A549 (cell line): Measurements from ENCODE around the gene SLC16A7. TPM values are rescaled to one million over a fixed set of nuclear protein-coding genes. Genes with fewer than 3 reads are reported as not detected.

Experiments
- ATAC-seq, 2 experiments: fragments of 200-7000 bp in 1 of 2; fragments of >200 bp in 1 of 2; cut with Nextera tagmentation in 1 of 2; cut with Tn5 transposase in 1 of 2; 3 replicates each; pipeline versions ENCODE4 v1.8.0 to v1.9.1; 2018 to 2020; ENCODE audit warnings: mild to moderate bottlenecking in 1 of 2, moderate library complexity in 1 of 2
- CTCF ChIA-PET: fragments of 300-600 bp; sonication (Branson Sonifier 250); formaldehyde crosslinking; extraction: SDS; loops from one replicate; lab custom pipeline; 2021; ENCODE audit warnings: antibody characterized with exemption, inconsistent platforms; lab: Yijun Ruan, JAX
- POLR2A ChIA-PET: fragments of 350-600 bp; formaldehyde crosslinking; extraction: SDS; loops from one replicate; lab custom pipeline; 2021; ENCODE audit warnings: antibody characterized with exemption, inconsistent platforms; lab: Yijun Ruan, JAX
- DNase-seq, 2 experiments: peaks; one replicate each; pipeline versions ENCODE4 v3.0.0 to v3.0.0-alpha.2; 2011 to 2016; ENCODE audit warnings: low read depth in 1 of 2, low spot score in 1 of 2
- FAIRE-seq: peaks from 2 replicates; lab custom pipeline; 2011; peaks lifted over from hg19 to GRCh38; lab: Jason Lieb, UNC
- H3K27ac ChIP-seq, 2 experiments: fragments of >200 bp; sonication (Bioruptor Twin); formaldehyde crosslinking; 3 replicates each; pipeline ENCODE4 v1.5.1; 2016 to 2017
- H3K4me1 ChIP-seq: fragments of >200 bp; sonication (Bioruptor Twin); formaldehyde crosslinking; 3 replicates; pipeline ENCODE4 v1.6.1; 2016
- H3K4me2 ChIP-seq: fragments of >200 bp; sonication (Bioruptor Twin); formaldehyde crosslinking; 3 replicates; pipeline ENCODE4 v1.6.1; 2016
- H3K4me3 ChIP-seq: fragments of >200 bp; sonication (Bioruptor Twin); formaldehyde crosslinking; 3 replicates; pipeline ENCODE4 v1.5.1; 2016
- H3K9me3 ChIP-seq: fragments of >200 bp; sonication (Bioruptor Twin); formaldehyde crosslinking; 3 replicates; pipeline ENCODE4 v1.6.1; 2016
- E2F6 ChIP-seq: IDR thresholded peaks from 2 replicates; pipeline ENCODE4 v1.6.1; 2012; ENCODE audit warnings: low read depth, borderline replicate concordance
- EHMT2 ChIP-seq: fragments of 200-600 bp; sonication (generic); IDR thresholded peaks from 2 replicates; pipeline ENCODE4 v1.6.1; 2016; ENCODE audit warnings: antibody characterized with exemption, low read depth, mild to moderate bottlenecking, moderate library complexity
- EP300 ChIP-seq, 2 experiments: fragments of >200 bp; sonication (Bioruptor Twin); formaldehyde crosslinking; IDR thresholded peaks; 2 replicates in 1 of 2; 3 replicates in 1 of 2; pipeline ENCODE4 v1.6.1; 2016 to 2017
- FOSB ChIP-seq: fragments of 250-450 bp; sonication (Bioruptor Pico); IDR thresholded peaks from 2 replicates; pipeline ENCODE4 v1.5.0; 2020; ENCODE audit warnings: mild to moderate bottlenecking, moderate library complexity
- FOXS1 ChIP-seq: fragments of 250-450 bp; sonication (Bioruptor Pico); IDR thresholded peaks from 2 replicates; pipeline ENCODE4 v1.5.0; 2020; ENCODE audit warnings: mild to moderate bottlenecking, moderate library complexity
- HDAC2 ChIP-seq: fragments of 200-600 bp; sonication (generic); IDR thresholded peaks from 2 replicates; pipeline ENCODE4 v1.6.1; 2016
- HMGXB4 ChIP-seq: fragments of 250-450 bp; sonication (Bioruptor Pico); IDR thresholded peaks from 2 replicates; pipeline ENCODE4 v1.5.0; 2021; ENCODE audit warnings: mild to moderate bottlenecking, moderate library complexity, borderline replicate concordance
- JUN ChIP-seq, 2 experiments: fragments of >200 bp; sonication (Bioruptor Twin); formaldehyde crosslinking; IDR thresholded peaks; 2 replicates in 1 of 2; 3 replicates in 1 of 2; pipeline ENCODE4 v1.6.1; 2016 to 2017
- KDM1A ChIP-seq: fragments of 200-600 bp; sonication (generic); IDR thresholded peaks from 2 replicates; pipeline ENCODE4 v1.6.1; 2016; ENCODE audit warnings: low read depth, mild to moderate bottlenecking
- MAFK ChIP-seq: fragments of 450-650 bp; IDR thresholded peaks from 2 replicates; pipeline ENCODE4 v1.6.1; 2014; ENCODE audit not compliant: partially characterized antibody
- MYC ChIP-seq: IDR thresholded peaks from 2 replicates; pipeline ENCODE4 v1.6.1; 2012; ENCODE audit warnings: mild to moderate bottlenecking, inconsistent platforms, low read length, improper control_type of control experiment, borderline replicate concordance
- PHF8 ChIP-seq: fragments of 200-600 bp; sonication (generic); IDR thresholded peaks from 2 replicates; pipeline ENCODE4 v1.6.1; 2016; ENCODE audit warnings: low read depth, mild to moderate bottlenecking, antibody characterized with exemption, moderate library complexity, borderline replicate concordance
- RARB ChIP-seq: fragments of 250-450 bp; sonication (Bioruptor Pico); IDR thresholded peaks from 2 replicates; pipeline ENCODE4 v1.8.0; 2021; ENCODE audit warnings: mild to moderate bottlenecking, moderate library complexity
- SMC3 ChIP-seq: fragments of >200 bp; sonication (Bioruptor Twin); formaldehyde crosslinking; IDR thresholded peaks from 3 replicates; pipeline ENCODE4 v1.6.1; 2018; ENCODE audit warnings: inconsistent platforms
- SREBF2 ChIP-seq: fragments of 450-650 bp; IDR thresholded peaks from 2 replicates; pipeline ENCODE4 v1.6.1; 2014; ENCODE audit warnings: mild to moderate bottlenecking, moderate library complexity
- TFCP2L1 ChIP-seq: fragments of 250-450 bp; sonication (Bioruptor Pico); IDR thresholded peaks from 2 replicates; pipeline ENCODE4 v1.5.0; 2021; ENCODE audit warnings: mild to moderate bottlenecking
- WGBS: methylation state at CpG from one replicate; pipeline ENCODE4 v1.1.6; 2017; ENCODE audit errors: missing lambda C conversion rate; 5-methylcytosine and 5-hydroxymethylcytosine counted together
- polyA plus RNA-seq, 4 experiments: library from polyadenylated mRNA; depleted of rRNA in 3 of 4; stranded (reverse); fragments of >200 nt; fragmentation: RNase III in 1 of 4; extraction: RNeasy Plus Mini Kit Qiagen cat#74134 plus additional on column Dnase treatment in 1 of 4; gene quantifications; 2 replicates in 3 of 4; 3 replicates in 1 of 4; pipeline ENCODE4 v1.2.3, GENCODE V29; 2011 to 2017
- TF ChIP-seq, protein P1 (sequence below): fragments of 150-350 bp; IDR thresholded peaks from 2 replicates; pipeline ENCODE4 v1.6.1; 2014; ENCODE audit warnings: low read depth, mild to moderate bottlenecking, low read length
- TF ChIP-seq, protein P2 (sequence below): fragments of 450-650 bp; IDR thresholded peaks from 2 replicates; pipeline ENCODE4 v1.6.1; 2014; ENCODE audit warnings: antibody characterized with exemption

The SLC16A7 gene
- polyA plus RNA-seq, 2 of the 4 experiments (the other 2 are of a cell fraction): 0.14 to 0.23 TPM

DNA sequence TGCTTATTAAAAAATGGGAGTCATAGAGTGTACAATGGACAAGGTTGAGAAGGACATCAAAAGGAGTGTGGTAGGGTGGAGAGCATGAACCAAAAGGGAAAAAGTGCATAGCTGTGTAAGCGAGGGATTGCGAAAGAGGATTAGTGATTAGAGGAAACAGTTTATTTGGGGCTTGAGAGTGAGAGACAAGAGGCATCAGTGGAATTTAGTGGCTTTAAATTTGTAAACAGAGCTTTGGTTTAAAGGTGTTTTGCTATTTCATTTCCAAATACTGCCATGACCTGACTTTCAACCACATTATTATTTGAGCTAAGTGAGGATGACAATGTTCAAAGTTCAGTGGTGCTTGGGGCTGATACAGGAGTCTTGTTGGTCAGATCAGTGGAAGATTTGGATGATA, 53.4 kb downstream of the SLC16A7 start:
- ATAC-seq (no peak), FAIRE-seq (no peak), DNase-seq (no peak)
- POLR2A ChIA-PET: no interaction called here
- 0 out of 3 replicates have a peak, but pooled peaks cover 8% of the 10 kb centered on the region for H3K9me3 ChIP-seq
- H3K27ac ChIP-seq: no peak overlapping the region
- TF ChIP-seq FOXS1 (CRISPR knock-in tag) (no peak), SMC3 (no peak), KDM1A (no peak), E2F6 (no peak), FOSB (CRISPR knock-in tag) (no peak), JUN (IDR thresholded peaks at IDR 0.05) (no peak), MAFK (no peak), SREBF2 (no peak)
- TF ChIP-seq, protein P1, sequence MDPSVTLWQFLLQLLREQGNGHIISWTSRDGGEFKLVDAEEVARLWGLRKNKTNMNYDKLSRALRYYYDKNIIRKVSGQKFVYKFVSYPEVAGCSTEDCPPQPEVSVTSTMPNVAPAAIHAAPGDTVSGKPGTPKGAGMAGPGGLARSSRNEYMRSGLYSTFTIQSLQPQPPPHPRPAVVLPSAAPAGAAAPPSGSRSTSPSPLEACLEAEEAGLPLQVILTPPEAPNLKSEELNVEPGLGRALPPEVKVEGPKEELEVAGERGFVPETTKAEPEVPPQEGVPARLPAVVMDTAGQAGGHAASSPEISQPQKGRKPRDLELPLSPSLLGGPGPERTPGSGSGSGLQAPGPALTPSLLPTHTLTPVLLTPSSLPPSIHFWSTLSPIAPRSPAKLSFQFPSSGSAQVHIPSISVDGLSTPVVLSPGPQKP: no peak
- TF ChIP-seq, all 56 proteins: peak for 0
- Histone ChIP-seq H3K4me1 (peaks cover 18% of the 10 kb centered on the region), H3K4me2 (no peak overlapping the region), H3K4me3 (no peak overlapping the region)
- CTCF ChIA-PET: no interaction called here
- 34% methylated on average over 2 of the region's 2 CpGs for WGBS

DNA sequence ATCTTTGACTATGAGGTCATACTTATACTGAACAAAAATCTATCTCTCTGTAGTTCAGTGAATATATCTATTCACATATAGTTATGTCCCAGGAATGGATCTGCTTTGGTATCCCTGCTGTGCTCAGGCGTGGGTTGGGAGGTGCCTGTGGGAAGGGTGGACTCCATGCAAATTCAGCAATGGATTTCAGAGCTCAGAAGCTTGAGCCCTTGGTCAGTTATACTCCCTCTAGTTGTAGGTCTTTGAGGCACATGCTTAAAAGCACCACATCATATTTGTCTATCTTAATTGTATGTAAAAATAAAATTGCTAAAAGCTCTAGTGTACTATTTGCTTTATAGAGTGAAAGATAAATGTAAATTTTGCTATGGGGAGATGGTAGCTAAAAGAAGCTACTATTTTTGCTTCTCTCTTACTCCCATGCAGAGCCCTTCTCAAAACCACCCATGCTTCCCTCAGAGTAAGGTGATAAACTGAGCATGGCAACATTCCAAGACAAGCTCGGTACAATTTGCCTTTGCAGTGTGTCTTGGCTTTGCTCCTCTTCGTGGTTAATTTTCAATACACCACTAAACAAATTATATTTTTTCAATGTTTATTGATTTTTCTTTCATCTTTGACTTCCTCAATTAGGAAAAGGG, 54.9 kb downstream of the SLC16A7 start:
- TF ChIP-seq, protein P1: no peak
- TF ChIP-seq HMGXB4 (CRISPR knock-in tag) (no peak), MYC (no peak), HDAC2 (no peak), TFCP2L1 (no peak), EP300 (IDR thresholded peaks at IDR 0.05) (no peak), RARB (no peak), EHMT2 (no peak), PHF8 (no peak)
- TF ChIP-seq, protein P2, sequence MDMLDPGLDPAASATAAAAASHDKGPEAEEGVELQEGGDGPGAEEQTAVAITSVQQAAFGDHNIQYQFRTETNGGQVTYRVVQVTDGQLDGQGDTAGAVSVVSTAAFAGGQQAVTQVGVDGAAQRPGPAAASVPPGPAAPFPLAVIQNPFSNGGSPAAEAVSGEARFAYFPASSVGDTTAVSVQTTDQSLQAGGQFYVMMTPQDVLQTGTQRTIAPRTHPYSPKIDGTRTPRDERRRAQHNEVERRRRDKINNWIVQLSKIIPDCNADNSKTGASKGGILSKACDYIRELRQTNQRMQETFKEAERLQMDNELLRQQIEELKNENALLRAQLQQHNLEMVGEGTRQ: no peak
- ATAC-seq (no peak), DNase-seq (no peak), FAIRE-seq (no peak)
- Histone ChIP-seq H3K27ac (no peak overlapping the region), H3K9me3 (0 out of 3 replicates have a peak, but pooled peaks cover 4% of the 10 kb centered on the region), H3K4me1 (peaks cover 18% of the 10 kb centered on the region), H3K4me2 (peak overlapping the region; percentile 40; the same call in 1 of the 3 replicates), H3K4me3 (no peak overlapping the region)
- 25% methylated on average over 3 of the region's 3 CpGs for WGBS
- ChIA-PET CTCF (interaction anchor here (1.0 kb wide), 1 partner anchor 171 kb away, joined by 3 read pairs; no protein-coding TSS in a partner anchor), POLR2A (no interaction called here)
